Lower lobe of right lung (tissue), 2 donors: ENCODE data around the gene GARIN5A. TPM values are rescaled to one million over a fixed set of nuclear protein-coding genes. Genes with fewer than 3 reads are reported as not detected.

Source experiments
- ATAC-seq, 2 donors: fragments of 200-7000 bp; cut with Tn5 transposase; one replicate each; pipeline ENCODE4 v1.9.1; 2020 to 2022; ENCODE audit warnings: mild to moderate bottlenecking in 2 of 2, moderate library complexity in 2 of 2
- DNase-seq: peaks from one replicate; pipeline ENCODE4 v3.0.0-alpha.2; 2020
- H3K27ac ChIP-seq: fragments of 200-600 bp; one replicate; pipeline ENCODE4 v1.8.0; 2022
- H3K27me3 ChIP-seq: fragments of 200-600 bp; one replicate; pipeline ENCODE4 v1.8.0; 2022; ENCODE audit warnings: low read depth
- H3K36me3 ChIP-seq: fragments of 200-600 bp; one replicate; pipeline ENCODE4 v1.8.0; 2022; ENCODE audit warnings: mild to moderate bottlenecking
- H3K4me1 ChIP-seq: fragments of 200-600 bp; one replicate; pipeline ENCODE4 v1.8.0; 2022
- H3K4me3 ChIP-seq: fragments of 200-600 bp; one replicate; pipeline ENCODE4 v1.8.0; 2022; ENCODE audit warnings: mild to moderate bottlenecking
- H3K9me3 ChIP-seq: fragments of 200-600 bp; one replicate; pipeline ENCODE4 v1.8.0; 2022
- intact Hi-C: fragments of 100-400 bp; cut with DNase I; formaldehyde crosslinking; loops from one replicate; pipeline ENCODE4 v1.11.0; 2022
- total RNA-seq: library from RNA; stranded (reverse); fragmentation: NEBNext Ultra II Directional; extraction: Animal tissue kit (Norgen Biotek cat#: 25700); gene quantifications from one replicate; pipeline ENCODE4 v1.2.1, GENCODE V29; 2021
- TF ChIP-seq, protein P1 (sequence below): fragments of 200-600 bp; IDR thresholded peaks from one replicate; pipeline ENCODE4 v1.8.0; 2022; ENCODE audit warnings: antibody characterized with exemption, mild to moderate bottlenecking
- donor health status: DM: no; HTN: yes; CAD: no; lungs with severe emphysema.

GARIN5A gene
- total RNA-seq, 1 donor from 2014 or later, result 2.2 TPM

DNA sequence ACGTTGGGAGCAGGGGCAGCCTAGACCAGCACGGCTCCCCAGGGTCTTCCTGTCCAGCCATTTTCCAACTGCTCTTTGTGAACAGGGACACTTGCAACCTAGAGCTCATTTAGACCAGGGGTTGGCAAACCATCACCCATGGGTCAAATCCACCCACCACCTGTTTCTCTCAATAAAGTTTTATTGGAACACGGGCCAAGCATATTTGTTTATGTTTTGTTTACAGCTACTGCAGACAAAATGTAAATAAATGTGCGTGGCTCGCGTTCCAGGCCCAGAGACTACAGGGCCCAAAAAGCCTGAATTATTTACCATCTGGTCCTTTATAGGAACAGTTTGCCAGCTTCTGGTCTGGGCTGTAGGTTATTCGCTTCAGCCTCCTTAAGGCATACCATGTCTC lies 13.7 kb downstream of the GARIN5A start:
- Histone ChIP-seq H3K36me3 (no peaks in the 10 kb centered on the region), H3K4me3 (no peak overlapping the region), H3K9me3 (no peaks in the 10 kb centered on the region), H3K27ac (no peak overlapping the region), H3K4me1 (no peaks in the 10 kb centered on the region), H3K27me3 (peaks cover 19% of the 10 kb centered on the region)
- DNase-seq (no peak), ATAC-seq (no peak)
- TF ChIP-seq, protein P1, sequence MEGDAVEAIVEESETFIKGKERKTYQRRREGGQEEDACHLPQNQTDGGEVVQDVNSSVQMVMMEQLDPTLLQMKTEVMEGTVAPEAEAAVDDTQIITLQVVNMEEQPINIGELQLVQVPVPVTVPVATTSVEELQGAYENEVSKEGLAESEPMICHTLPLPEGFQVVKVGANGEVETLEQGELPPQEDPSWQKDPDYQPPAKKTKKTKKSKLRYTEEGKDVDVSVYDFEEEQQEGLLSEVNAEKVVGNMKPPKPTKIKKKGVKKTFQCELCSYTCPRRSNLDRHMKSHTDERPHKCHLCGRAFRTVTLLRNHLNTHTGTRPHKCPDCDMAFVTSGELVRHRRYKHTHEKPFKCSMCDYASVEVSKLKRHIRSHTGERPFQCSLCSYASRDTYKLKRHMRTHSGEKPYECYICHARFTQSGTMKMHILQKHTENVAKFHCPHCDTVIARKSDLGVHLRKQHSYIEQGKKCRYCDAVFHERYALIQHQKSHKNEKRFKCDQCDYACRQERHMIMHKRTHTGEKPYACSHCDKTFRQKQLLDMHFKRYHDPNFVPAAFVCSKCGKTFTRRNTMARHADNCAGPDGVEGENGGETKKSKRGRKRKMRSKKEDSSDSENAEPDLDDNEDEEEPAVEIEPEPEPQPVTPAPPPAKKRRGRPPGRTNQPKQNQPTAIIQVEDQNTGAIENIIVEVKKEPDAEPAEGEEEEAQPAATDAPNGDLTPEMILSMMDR, result no peak
- intact Hi-C loops, result no loop called here

DNA sequence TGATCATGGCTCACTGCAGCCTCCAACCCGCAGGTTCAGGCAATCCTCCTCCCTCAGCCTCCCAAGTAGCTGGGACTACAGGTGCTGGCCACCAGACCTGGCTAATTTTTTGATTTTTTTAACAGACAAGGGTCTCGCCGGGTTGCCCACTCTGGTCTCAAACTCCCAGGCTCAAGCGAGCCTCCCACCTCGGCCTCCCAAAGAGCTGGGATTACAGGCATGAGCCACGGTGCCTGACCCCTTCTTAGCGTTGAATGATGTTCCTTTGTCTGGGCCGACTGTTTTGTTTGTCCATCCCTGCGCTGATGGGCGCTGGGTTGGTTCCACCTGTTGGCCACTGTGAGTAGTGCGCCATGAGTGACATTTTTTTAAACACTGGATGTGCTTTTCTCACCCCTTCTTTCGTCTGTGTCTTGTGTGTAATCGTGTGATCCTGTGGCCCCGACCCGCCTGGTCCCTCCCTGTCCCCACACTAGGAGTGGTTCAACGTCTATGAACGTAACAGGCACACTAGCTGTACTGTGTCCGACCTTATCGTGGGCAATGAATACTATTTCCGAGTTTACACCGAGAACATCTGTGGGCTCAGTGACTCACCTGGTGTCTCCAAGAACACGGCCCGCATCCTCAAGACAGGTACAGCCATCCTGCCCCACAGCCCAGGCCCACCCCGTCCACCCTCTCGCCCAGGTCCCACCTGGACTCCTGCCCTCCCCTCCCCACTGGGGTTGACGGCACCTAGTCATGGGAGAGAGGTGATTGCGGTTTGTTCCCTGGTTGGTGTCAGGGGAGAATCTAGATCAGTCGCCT lies 15.4 kb downstream of the GARIN5A start:
- Histone ChIP-seq H3K36me3 (no peaks in the 10 kb centered on the region), H3K27ac (no peak overlapping the region), H3K4me1 (no peaks in the 10 kb centered on the region), H3K9me3 (no peaks in the 10 kb centered on the region), H3K4me3 (no peak overlapping the region), H3K27me3 (peaks cover 28% of the 10 kb centered on the region)
- ATAC-seq (peak; percentile 80 to 86), DNase-seq (no peak)
- TF ChIP-seq, protein P1, result peak; percentile 79
- intact Hi-C loops, result no loop called here

DNA sequence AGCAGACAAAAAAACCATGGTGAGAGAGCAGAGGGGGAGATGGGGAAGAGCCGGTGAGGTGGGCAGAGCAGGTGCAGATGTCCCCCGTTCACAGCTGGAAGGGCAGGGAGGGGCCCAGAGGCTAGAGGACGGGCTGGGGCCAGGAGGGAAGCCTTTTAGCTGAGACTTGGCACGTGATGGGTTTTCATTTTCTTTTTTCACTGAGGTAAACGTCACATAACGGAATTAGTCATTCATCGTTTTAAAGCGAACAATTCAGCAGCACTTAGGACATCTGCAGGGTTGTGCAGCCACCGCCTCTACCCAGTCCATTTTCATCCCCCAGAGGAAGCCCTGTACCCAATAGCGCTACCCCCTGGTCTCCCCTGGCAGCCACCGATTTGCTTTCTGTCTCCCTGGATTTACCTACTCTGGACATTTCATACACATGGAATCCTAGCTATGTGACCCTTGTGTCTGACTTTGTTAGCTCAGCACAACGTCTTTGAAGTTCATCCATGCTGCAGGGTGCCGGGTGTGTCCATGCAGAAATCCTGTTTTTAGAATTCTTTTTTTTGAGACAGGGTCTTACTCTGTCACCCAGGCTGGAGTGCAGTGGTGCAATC lies 16.4 kb downstream of the GARIN5A start:
- Histone ChIP-seq H3K36me3 (no peaks in the 10 kb centered on the region), H3K27ac (no peak overlapping the region), H3K4me1 (no peaks in the 10 kb centered on the region), H3K9me3 (no peaks in the 10 kb centered on the region), H3K4me3 (no peak overlapping the region), H3K27me3 (peaks cover 28% of the 10 kb centered on the region)
- TF ChIP-seq, protein P1, result no peak
- ATAC-seq, result peak in 1 of 2 donors; percentile 23
- no peak for DNase-seq
- intact Hi-C loops, result no loop called here

GRCh38 chr19:50459638-50460037 lies 17.0 kb downstream of the GARIN5A start:
- no peaks in the 10 kb centered on the region for H3K4me1 ChIP-seq
- H3K27ac ChIP-seq, result no peak overlapping the region
- ATAC-seq (no peak), DNase-seq (no peak)
- TF ChIP-seq, protein P1, result no peak
- no peaks in the 10 kb centered on the region for H3K36me3 ChIP-seq
- H3K9me3 ChIP-seq, result no peaks in the 10 kb centered on the region
- no peak overlapping the region for H3K4me3 ChIP-seq
- intact Hi-C loops, result no loop called here
- H3K27me3 ChIP-seq, result peaks cover 28% of the 10 kb centered on the region

- no peak for DNase-seq
- H3K9me3 ChIP-seq, result no peaks in the 10 kb centered on the region
- H3K27ac ChIP-seq, result no peak overlapping the region
- H3K4me3 ChIP-seq, result no peak overlapping the region
- H3K36me3 ChIP-seq, result no peaks in the 10 kb centered on the region
- peaks cover 28% of the 10 kb centered on the region for H3K27me3 ChIP-seq
- ATAC-seq, result no peak
- H3K4me1 ChIP-seq, result no peaks in the 10 kb centered on the region
- TF ChIP-seq, protein P1, result no peak
- intact Hi-C loops, result no loop called here
Measured at GRCh38 chr19:50459067-50459456, 17.6 kb downstream of the GARIN5A start.
